ENCODE measurements around the gene FSCN2. TPM values are rescaled to one million over a fixed set of nuclear protein-coding genes. Genes with fewer than 3 reads are reported as not detected.

The FSCN2 gene
- total and polyA plus RNA-seq, 2 experiments from 2014 or later: 0.13 to 1.6 TPM

DNA sequence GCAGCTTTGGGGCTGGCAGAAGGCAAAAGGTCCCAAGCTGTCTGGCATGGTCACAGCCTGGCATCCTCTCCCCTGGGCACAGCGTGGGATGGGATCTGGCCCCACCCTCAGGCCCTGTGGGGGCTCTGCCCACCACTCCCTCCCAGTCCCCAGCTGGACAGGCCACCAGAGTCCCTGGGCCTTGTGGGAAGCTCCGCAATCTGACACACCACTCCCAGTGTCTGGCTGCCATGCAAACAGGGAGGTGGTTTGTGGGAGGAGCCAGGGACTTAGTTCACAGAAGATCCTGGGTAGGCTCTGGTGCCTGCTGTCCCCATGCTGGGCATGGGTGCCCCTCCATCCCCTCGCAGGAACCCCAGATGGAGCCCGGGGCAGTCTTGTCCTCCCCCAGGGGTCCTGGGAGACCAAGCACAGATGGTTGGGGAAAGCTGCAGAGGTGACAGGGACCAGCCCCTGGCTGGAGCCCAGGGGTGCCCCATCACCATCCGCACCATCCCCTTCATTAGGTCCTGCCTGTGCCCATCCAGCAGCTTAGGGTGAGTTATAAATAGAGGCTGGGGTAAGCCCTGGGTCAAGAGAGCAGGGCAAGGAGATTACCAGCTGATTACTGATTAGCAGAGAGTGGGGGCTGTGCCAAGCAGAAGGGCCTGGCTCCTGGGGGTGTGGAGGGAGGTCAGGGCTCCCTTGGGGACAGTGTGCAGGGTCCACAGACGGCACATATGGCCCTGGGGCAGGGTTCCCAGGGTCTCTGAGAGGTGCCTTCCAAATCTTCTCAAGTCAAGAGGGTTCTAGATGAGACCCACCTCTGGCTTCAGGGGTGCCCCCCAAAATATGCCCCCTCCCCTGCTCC is 6.2 kb downstream of the FSCN2 start (continued):
- TF ChIP-seq, protein P1, sequence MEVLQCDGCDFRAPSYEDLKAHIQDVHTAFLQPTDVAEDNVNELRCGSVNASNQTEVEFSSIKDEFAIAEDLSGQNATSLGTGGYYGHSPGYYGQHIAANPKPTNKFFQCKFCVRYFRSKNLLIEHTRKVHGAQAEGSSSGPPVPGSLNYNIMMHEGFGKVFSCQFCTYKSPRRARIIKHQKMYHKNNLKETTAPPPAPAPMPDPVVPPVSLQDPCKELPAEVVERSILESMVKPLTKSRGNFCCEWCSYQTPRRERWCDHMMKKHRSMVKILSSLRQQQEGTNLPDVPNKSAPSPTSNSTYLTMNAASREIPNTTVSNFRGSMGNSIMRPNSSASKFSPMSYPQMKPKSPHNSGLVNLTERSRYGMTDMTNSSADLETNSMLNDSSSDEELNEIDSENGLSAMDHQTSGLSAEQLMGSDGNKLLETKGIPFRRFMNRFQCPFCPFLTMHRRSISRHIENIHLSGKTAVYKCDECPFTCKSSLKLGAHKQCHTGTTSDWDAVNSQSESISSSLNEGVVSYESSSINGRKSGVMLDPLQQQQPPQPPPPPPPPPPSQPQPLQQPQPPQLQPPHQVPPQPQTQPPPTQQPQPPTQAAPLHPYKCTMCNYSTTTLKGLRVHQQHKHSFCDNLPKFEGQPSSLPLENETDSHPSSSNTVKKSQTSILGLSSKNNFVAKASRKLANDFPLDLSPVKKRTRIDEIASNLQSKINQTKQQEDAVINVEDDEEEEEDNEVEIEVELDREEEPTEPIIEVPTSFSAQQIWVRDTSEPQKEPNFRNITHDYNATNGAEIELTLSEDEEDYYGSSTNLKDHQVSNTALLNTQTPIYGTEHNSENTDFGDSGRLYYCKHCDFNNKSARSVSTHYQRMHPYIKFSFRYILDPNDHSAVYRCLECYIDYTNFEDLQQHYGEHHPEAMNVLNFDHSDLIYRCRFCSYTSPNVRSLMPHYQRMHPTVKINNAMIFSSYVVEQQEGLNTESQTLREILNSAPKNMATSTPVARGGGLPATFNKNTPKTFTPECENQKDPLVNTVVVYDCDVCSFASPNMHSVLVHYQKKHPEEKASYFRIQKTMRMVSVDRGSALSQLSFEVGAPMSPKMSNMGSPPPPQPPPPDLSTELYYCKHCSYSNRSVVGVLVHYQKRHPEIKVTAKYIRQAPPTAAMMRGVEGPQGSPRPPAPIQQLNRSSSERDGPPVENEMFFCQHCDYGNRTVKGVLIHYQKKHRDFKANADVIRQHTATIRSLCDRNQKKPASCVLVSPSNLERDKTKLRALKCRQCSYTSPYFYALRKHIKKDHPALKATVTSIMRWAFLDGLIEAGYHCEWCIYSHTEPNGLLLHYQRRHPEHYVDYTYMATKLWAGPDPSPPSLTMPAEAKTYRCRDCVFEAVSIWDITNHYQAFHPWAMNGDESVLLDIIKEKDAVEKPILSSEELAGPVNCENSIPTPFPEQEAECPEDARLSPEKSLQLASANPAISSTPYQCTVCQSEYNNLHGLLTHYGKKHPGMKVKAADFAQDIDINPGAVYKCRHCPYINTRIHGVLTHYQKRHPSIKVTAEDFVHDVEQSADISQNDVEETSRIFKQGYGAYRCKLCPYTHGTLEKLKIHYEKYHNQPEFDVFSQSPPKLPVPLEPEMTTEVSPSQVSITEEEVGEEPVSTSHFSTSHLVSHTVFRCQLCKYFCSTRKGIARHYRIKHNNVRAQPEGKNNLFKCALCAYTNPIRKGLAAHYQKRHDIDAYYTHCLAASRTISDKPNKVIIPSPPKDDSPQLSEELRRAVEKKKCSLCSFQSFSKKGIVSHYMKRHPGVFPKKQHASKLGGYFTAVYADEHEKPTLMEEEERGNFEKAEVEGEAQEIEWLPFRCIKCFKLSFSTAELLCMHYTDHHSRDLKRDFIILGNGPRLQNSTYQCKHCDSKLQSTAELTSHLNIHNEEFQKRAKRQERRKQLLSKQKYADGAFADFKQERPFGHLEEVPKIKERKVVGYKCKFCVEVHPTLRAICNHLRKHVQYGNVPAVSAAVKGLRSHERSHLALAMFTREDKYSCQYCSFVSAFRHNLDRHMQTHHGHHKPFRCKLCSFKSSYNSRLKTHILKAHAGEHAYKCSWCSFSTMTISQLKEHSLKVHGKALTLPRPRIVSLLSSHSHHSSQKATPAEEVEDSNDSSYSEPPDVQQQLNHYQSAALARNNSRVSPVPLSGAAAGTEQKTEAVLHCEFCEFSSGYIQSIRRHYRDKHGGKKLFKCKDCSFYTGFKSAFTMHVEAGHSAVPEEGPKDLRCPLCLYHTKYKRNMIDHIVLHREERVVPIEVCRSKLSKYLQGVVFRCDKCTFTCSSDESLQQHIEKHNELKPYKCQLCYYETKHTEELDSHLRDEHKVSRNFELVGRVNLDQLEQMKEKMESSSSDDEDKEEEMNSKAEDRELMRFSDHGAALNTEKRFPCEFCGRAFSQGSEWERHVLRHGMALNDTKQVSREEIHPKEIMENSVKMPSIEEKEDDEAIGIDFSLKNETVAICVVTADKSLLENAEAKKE (CRISPR knock-in tag; IDR thresholded peaks at IDR 0.05): no peak
- TF ChIP-seq EZH2 (IDR thresholded peaks at IDR 0.05; ENCODE audit: low read depth, unreplicated experiment) (no peak), ZNF114 (CRISPR knock-in tag; IDR thresholded peaks at IDR 0.05) (no peak), CREB1 (CRISPR knock-in tag; IDR thresholded peaks at IDR 0.05; ENCODE audit: low read depth) (no peak), POLR2AphosphoS5 (IDR thresholded peaks at IDR 0.05; ENCODE audit: low read depth) (no peak)
- TF ChIP-seq, protein P2, sequence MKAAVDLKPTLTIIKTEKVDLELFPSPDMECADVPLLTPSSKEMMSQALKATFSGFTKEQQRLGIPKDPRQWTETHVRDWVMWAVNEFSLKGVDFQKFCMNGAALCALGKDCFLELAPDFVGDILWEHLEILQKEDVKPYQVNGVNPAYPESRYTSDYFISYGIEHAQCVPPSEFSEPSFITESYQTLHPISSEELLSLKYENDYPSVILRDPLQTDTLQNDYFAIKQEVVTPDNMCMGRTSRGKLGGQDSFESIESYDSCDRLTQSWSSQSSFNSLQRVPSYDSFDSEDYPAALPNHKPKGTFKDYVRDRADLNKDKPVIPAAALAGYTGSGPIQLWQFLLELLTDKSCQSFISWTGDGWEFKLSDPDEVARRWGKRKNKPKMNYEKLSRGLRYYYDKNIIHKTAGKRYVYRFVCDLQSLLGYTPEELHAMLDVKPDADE (IDR thresholded peaks at IDR 0.05): no peak
- TF ChIP-seq, protein P3, sequence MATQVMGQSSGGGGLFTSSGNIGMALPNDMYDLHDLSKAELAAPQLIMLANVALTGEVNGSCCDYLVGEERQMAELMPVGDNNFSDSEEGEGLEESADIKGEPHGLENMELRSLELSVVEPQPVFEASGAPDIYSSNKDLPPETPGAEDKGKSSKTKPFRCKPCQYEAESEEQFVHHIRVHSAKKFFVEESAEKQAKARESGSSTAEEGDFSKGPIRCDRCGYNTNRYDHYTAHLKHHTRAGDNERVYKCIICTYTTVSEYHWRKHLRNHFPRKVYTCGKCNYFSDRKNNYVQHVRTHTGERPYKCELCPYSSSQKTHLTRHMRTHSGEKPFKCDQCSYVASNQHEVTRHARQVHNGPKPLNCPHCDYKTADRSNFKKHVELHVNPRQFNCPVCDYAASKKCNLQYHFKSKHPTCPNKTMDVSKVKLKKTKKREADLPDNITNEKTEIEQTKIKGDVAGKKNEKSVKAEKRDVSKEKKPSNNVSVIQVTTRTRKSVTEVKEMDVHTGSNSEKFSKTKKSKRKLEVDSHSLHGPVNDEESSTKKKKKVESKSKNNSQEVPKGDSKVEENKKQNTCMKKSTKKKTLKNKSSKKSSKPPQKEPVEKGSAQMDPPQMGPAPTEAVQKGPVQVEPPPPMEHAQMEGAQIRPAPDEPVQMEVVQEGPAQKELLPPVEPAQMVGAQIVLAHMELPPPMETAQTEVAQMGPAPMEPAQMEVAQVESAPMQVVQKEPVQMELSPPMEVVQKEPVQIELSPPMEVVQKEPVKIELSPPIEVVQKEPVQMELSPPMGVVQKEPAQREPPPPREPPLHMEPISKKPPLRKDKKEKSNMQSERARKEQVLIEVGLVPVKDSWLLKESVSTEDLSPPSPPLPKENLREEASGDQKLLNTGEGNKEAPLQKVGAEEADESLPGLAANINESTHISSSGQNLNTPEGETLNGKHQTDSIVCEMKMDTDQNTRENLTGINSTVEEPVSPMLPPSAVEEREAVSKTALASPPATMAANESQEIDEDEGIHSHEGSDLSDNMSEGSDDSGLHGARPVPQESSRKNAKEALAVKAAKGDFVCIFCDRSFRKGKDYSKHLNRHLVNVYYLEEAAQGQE (IDR thresholded peaks at IDR 0.05; ENCODE audit: unreplicated experiment): no peak
